Measurements from ENCODE around the gene DVL2. TPM values are rescaled to one million over a fixed set of nuclear protein-coding genes. Genes with fewer than 3 reads are reported as not detected.

Gene DVL2
- total RNA-seq, 3 donors from 2014 or later = 32.0 to 58.2 (median 47.9) TPM

- no peaks in the 10 kb centered on the region for H3K36me3 ChIP-seq
- H3K27ac ChIP-seq = peak within 1 kb of the TSS; percentile 80 to 88
- peak; percentile 91 to 93 for DNase-seq (ENCODE audit: low spot score in 2 of 2)
- no peaks in the 10 kb centered on the region for H3K27me3 ChIP-seq
- intact Hi-C loops (cut with DNase I; ENCODE audit: low total_unique reads) = loop anchor here (2.0 kb wide), 2 partner anchors 13 to 79 kb away; partner anchors contain the start of gene YBX2
- H3K4me1 ChIP-seq = peaks cover 5 to 11% of the 10 kb centered on the region in 2 donors
- TF ChIP-seq POLR2A (IDR thresholded peaks at IDR 0.05) (no peak), POLR2AphosphoS5 (IDR thresholded peaks at IDR 0.05) (no peak), CTCF (IDR thresholded peaks at IDR 0.05) (no peak)
- H3K4me3 ChIP-seq = peak within 1 kb of the TSS; percentile 42 to 67 (median 52)
- no peaks in the 10 kb centered on the region for H3K9me3 ChIP-seq
These were observed 47.0 kb upstream of the DVL2 start, which contains the start of gene SLC2A4 for GRCh38 chr17:7281074-7281952. TSS of gene SLC2A4 (plus strand) at chr17:7281718. CDS start at chr17:7281935, 217 bp downstream.

GRCh38 chr17:7280519-7281073, 46.3 kb upstream of the DVL2 start:
- Histone ChIP-seq H3K27ac (peak overlapping the region; percentile 80 to 88), H3K9me3 (no peaks in the 10 kb centered on the region), H3K36me3 (no peaks in the 10 kb centered on the region), H3K4me1 (peaks cover 5 to 11% of the 10 kb centered on the region in 2 donors), H3K4me3 (peak overlapping the region; percentile 42 to 67 (median 52)), H3K27me3 (no peaks in the 10 kb centered on the region)
- intact Hi-C loops (cut with DNase I; ENCODE audit: low total_unique reads) = loop anchor here (2.0 kb wide), 2 partner anchors 14 to 78 kb away; partner anchors contain the start of gene YBX2
- peak; percentile 73 to 82 for DNase-seq (ENCODE audit: low spot score in 2 of 2)
- peak in 2 of 3 donors; percentile 14 to 42 for TF ChIP-seq POLR2AphosphoS5 (IDR thresholded peaks at IDR 0.05)
- no peak for TF ChIP-seq POLR2A (IDR thresholded peaks at IDR 0.05)
- peak; percentile 94 to 97 (median 97) for TF ChIP-seq CTCF (IDR thresholded peaks at IDR 0.05)

GRCh38 chr17:7279448-7279847, 45.1 kb upstream of the DVL2 start:
- no peak for TF ChIP-seq POLR2A (IDR thresholded peaks at IDR 0.05)
- no peak for TF ChIP-seq POLR2AphosphoS5 (IDR thresholded peaks at IDR 0.05)
- no peak for TF ChIP-seq CTCF (IDR thresholded peaks at IDR 0.05)
- Histone ChIP-seq H3K27me3 (no peaks in the 10 kb centered on the region), H3K27ac (no peak overlapping the region), H3K36me3 (no peaks in the 10 kb centered on the region), H3K9me3 (no peaks in the 10 kb centered on the region), H3K4me1 (peaks cover 5 to 11% of the 10 kb centered on the region in 2 donors), H3K4me3 (no peak overlapping the region)
- intact Hi-C loops (cut with DNase I; ENCODE audit: low total_unique reads) = no loop called here
- DNase-seq (ENCODE audit: low spot score in 2 of 2) = no peak

- intact Hi-C loops (cut with DNase I; ENCODE audit: low total_unique reads) = no loop called here
- no peak overlapping the region for H3K4me3 ChIP-seq
- H3K9me3 ChIP-seq = no peaks in the 10 kb centered on the region
- no peaks in the 10 kb centered on the region for H3K36me3 ChIP-seq
- TF ChIP-seq POLR2AphosphoS5 (IDR thresholded peaks at IDR 0.05) = no peak
- TF ChIP-seq CTCF (IDR thresholded peaks at IDR 0.05) = no peak
- TF ChIP-seq POLR2A (IDR thresholded peaks at IDR 0.05) = no peak
- no peak overlapping the region for H3K27ac ChIP-seq
- H3K4me1 ChIP-seq = no peaks in the 10 kb centered on the region
- H3K27me3 ChIP-seq = peaks cover 3 to 12% of the 10 kb centered on the region in 2 donors
- no peak for DNase-seq (ENCODE audit: low spot score in 2 of 2)
These were observed 32.5 kb upstream of the DVL2 start for GRCh38 chr17:7266784-7267183.

- Histone ChIP-seq H3K4me1 (peaks cover 0 to 6% of the 10 kb centered on the region in 2 donors), H3K27ac (peak overlapping the region; percentile 93 to 96), H3K4me3 (peak overlapping the region in 2 of 3 donors; percentile 69 to 80), H3K9me3 (no peaks in the 10 kb centered on the region), H3K27me3 (peaks cover 5 to 12% of the 10 kb centered on the region in 2 donors), H3K36me3 (no peaks in the 10 kb centered on the region)
- no peak for TF ChIP-seq POLR2AphosphoS5 (IDR thresholded peaks at IDR 0.05)
- no peak for TF ChIP-seq CTCF (IDR thresholded peaks at IDR 0.05)
- no peak for TF ChIP-seq POLR2A (IDR thresholded peaks at IDR 0.05)
- DNase-seq (ENCODE audit: low spot score in 2 of 2) = no peak
- intact Hi-C loops (cut with DNase I; ENCODE audit: low total_unique reads) = loop anchor here (2.0 kb wide), 1 partner anchor 43 kb away; the partner anchor contains the start of gene EIF5A
These were observed 29.4 kb upstream of the DVL2 start for GRCh38 chr17:7263801-7264078.
